HS-27A (cell line): ENCODE data around the gene BBOX1.
A peak's percentile ranks its signal among the peaks of the same experiment; 100 is the strongest.
"Not testable (repeated sequence)": the region's sequence is repeated elsewhere in the genome, so short reads cannot be mapped to it uniquely, and the experiment has no call there.

Source experiments
- DNase-seq: peaks from one replicate; pipeline ENCODE4 v3.0.0-alpha.2; 2012; ENCODE audit warnings: low read depth, missing footprints

Gene BBOX1

DNA sequence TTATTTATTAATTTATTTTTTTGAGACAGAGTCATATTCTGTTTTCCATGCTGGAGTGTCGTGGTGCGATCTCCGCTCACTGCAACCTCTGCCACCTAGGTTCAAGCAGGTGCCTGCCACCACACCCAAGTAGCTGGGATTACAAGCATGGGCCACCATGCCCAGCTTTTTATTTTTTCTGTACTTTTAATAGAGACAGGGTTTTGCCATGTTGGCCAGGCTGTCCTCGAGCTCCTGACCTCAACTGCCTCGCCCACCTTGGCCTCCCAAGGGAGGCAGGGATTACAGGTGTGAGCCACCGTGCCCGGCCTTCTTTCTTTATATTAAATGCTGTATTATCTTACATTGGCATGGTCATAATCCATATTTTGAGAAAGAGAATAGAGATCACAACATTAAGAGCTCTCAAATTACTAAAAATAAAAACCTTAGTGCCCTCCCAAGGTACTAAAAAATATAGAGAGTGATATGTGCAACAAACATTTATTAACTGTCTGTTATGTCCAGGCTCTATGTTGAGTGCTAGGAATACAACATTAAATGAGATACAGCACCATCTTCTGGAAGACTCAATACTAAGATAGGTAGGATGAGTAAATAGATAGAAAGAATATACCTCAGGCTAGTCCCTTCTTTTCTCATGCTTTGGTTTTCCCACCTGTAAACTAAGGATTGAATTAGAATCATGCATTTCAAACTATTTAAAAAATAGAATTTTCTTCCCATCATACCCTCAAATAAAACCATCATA is 84.1 kb downstream of the BBOX1 start:
- no peak for DNase-seq

DNA sequence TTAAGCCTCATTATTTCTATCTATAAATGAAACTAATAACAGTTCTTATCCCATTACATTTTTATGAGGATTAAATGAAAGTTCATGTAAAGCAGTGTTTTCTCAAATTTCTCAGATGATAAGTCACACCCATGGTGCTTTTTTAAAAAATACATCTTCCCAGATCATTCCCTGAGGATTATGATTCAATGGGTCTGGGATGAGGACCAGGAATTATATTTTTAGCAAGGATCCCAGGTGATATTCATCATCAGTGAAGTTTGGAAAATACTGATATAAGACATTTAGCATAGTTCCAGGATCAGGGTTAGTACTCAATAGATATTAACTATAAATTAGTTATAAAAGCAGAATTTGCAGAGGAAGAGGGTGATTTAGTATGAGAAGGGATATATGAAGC is 89.1 kb downstream of the BBOX1 start:
- no peak for DNase-seq

DNA sequence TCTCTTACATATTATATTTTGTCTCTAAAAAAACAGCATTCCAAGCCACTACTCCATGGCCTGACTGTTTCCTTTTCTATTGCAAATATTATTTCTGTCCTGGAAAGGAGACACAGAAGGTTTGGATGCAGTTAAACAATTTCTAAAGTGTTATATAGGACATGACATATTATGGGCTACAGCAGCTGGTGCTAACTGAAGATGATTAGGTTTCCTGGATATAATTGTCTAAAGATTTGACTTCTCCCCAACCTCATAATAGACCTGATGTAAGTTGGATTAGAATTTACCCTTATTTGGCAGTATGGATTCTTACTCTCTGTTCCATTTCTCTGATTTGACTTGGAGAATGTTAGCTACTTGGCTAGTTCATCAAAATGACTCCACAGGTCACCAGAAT is 90.2 kb downstream of the BBOX1 start:
- DNase-seq: no peak

DNA sequence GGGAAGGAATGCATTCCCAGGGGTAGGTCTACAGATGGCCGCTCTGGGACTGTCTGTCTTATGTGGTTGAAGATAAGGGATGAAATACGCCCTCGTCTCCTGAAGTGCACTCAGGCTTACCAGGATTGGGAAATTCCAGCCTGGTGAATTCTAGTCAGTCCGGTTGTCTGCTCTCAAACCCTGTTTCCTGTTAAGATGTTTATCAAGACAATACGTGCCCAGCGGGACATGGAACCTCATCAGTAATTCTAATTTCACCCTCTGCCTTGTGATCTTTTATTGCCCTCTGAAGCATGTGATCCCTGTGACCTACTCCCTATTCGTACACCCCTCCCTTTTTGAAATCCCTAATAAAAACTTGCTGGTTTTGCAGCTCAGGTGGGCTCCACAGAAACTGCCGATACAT is 95.3 kb downstream of the BBOX1 start:
- DNase-seq: not testable (repeated sequence)

DNA sequence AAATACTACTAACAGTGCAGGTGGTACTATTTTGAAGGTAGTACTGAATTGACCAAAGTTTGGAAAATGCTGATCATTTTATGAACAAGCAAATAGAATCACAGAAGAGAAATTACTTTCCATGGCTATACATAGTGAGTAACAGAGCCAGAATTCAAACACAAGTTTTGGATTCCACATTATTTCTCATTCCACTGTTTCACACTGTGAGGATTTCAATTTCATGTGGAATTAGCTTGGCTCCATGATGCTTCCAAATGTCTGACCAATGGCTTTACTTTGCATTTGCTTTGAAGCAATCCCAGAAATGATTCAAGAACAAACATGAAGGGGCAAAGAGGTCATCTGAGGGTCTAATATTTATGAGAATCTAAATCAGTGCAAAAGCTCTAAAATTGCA is 98.1 kb downstream of the BBOX1 start:
- no peak for DNase-seq

DNA sequence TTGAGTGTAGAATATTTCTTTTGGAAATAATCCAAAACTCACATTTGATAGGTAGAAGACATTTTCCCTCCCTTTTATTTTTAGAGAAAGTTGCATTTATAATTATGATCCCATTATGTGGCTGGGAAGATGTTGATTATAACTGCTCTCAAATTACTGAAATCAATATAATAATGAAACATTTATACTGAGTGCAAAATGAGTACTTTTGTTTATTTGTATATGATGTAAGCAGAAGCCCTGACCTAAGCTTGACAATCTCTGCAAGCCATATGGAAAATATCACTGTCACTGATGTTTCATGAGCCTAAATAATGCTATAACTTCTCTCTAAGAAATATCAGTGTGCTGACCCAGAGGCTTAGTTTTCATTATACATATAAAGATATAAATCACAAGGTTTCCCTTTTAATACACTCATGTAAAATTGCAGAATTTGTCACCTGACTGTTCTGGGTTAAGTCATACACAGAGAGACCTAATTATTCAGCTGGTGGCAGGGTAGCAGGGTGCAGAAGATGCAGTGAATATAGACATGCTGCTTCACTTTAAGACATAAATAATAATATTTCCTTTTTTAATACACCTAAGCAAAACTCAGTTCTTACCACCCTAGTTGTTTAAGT is 99.2 kb downstream of the BBOX1 start:
- no peak for DNase-seq

DNA sequence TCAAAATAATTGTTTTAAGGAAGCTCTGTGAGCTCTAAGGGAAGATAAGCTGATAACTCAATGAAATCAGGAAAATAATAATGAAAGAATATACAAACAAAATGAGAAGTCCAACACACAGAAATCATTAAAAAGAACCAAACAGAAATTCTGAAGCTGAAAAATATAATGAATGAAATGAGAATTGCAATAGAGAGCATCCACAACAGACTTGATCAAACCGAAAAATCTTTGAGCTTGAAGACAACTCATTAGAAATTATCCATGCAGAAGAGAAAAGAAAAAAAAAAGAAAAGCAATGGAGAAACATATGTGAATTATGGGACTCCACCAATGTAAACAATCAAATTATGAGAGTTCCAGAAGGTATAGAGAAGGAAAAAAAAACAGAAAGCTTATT is 101.0 kb downstream of the BBOX1 start:
- no peak for DNase-seq

DNA sequence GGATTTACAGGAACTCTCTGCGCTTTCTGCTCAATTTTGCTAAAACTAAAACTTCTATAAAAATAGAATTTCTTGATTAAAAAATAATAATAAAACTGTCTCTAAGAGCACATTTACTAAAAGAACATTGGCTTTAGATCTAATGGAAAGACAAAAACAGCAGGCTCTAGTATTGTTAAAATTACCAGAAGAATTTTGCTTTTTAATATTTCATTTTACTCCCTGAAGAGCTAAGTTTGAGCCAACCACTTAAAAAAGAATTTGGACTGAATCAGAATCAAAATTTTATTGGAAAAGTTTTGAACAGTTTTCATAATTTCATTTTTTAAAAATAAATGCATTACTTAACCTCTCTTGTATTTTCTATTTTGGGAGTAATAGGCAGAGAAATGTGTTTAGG is 107.3 kb downstream of the BBOX1 start:
- no peak for DNase-seq

DNA sequence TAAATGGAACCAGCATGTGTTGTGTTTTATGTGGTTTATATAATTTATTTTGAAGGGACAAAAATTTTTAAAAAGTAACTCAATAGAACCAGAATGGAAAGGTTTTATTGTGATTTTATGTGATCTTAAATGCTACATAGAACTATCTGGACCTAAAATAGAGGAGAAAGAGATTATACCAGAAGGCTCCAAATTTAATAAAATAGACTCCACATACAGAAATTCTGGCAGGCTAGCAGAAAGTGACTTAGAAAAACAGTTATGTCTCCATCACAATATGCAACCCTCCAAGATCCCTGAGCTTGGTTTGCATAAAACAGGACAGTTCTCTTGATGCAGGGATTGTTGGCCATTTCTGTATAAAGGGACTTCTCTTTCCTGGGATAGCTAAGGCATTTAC is 107.9 kb downstream of the BBOX1 start:
- no peak for DNase-seq

DNA sequence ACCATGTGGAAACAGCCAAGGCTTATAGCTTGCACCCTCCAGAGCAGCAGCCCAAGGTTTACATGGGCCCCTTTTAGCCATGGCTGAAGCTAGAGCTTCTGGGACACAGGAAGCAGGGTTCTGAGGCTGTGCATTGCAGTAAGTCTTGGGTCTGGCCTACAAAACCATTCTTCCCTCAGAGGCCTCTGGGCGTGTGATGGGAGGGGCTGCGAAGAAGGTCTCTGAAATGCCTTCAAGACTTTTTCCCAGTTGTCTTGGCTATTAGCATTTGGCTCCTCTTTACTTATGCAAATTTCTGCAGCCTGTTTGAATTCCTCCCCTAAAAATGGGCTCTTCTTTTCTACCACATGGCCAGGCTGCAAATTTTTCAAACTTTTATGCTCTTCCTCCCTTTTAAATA is 109.5 kb downstream of the BBOX1 start:
- no peak for DNase-seq

DNA sequence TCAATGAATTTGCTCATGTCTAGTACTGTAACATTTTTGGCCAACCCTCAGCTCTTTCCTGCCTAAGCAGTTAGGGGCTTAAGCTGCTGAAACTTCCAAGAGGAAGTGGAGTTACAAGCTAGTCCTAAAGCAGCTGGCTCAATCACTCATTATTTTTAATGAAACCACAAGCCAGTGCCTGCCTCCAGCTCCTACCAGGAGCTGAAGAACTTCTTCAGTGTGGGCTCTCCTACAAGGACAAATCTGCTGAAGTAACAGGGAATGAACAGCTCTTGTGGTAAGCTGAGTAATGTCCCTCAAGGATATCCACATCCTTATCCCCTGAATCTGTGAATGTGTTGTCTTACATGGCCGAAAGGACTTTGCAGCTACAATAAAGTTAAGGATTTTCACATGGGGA is 112.5 kb downstream of the BBOX1 start:
- DNase-seq: no peak

DNA sequence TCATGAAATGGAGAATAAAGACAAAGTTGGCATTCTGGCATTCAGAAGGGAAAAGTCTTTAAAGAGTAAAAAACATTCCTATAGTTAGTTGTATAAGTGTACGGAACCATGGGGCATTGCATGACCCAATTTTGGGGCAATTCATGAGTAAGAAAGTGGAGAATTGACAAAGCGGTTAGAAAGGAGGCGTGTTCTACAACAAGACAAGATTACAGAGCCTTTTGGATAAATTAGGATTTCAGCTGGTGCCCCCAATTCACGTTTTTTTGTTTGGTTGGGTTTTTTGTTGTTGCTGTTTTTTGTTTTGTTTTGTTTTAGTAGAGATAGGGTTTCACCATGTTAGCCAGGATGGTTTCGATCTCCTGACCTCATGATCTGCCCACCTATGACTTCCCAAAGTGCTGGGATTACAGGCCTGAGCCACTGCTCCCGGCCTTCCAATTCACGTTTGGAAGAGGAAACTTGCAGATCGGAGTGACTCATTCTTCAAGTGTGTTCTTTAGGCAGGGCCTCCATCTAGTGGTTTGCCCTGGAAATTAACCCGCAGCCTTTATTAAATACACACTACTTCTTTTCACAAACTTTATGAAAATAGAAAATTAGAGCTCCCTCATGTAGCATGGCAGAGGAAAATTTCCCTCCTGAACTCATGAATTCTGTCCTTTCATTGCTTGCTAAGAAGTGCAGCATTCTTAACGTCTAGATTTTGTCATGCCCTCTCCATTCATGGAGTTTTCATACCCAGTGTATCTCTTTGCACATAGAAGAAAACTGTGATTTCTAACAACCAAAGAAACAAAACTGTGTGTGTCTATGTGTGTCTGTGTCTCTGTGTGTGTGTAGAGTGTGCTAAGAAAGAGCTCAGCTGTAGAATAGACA is 118.1 kb downstream of the BBOX1 start:
- DNase-seq: peak; percentile 55

DNA sequence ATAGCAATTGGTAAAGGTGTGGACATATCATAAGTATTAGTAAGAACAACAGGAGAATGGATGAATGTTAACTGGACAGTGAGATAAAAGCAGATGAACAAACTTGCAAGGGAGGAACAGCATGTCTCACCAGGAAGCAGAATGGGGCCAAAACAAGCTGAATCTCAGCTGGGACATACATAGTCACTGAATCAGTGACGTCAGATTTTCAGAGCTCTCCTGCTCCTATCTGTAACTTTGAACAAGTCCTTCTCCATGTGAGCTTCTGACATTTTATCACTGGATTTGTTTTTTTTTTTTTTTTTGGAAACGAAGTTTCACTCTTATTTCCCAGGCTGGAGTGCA is 118.7 kb downstream of the BBOX1 start:
- no peak for DNase-seq

DNA sequence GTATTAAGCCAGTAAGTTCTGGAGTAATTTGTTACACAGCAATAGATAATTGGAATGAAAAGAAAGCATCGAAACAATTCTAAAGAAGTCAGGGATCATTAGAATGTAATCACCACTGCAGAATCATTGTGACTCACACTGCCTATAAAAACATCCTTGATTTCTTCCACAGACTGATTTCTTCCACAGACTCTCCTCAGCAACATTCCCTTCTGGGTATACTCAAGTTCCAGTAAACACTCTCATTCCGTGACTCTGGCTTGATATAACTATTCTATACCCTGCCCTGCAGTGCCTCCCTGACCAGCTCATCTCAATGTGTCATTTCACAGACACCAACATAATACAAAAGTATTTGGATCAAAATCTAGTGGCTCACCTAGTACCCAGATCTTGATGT is 120.5 kb downstream of the BBOX1 start:
- no peak for DNase-seq

DNA sequence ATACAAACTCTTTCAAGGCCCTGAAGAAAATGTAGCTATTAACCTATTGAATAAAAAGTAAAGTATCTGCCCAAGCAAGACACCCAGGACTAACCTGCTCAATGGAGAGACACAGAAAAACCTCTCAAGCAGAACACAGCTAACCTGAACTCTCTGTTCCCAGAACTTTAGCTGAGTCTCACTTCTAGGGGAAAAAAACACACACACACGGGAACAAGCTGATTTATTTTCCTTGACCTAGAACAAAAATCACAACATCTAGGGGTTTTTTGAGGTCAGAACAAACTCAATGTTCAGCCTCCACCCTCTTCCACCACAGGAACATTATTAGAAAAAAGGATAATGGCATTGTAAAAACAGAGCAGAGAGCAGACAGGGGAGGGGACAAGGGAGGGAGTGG is 121.6 kb downstream of the BBOX1 start:
- DNase-seq: no peak

DNA sequence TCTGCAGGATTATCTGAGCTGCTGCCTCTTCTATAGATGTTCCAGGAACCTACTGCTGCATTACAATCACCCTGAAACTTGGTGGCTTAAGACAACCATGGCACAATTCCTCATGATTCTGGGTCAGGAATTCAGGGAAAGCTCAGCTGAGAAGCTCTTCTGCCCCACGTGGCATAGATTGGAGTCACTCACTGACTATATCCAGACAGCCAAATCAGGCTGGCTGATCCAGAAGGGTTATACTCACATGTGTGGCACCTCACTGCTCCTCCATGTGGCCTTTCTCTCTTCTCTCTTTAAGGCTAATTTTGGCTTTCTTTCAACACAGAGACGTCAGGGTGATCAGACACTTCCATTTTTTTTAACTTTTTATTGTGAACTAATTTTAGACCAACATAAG is 125.5 kb downstream of the BBOX1 start:
- DNase-seq: no peak

DNA sequence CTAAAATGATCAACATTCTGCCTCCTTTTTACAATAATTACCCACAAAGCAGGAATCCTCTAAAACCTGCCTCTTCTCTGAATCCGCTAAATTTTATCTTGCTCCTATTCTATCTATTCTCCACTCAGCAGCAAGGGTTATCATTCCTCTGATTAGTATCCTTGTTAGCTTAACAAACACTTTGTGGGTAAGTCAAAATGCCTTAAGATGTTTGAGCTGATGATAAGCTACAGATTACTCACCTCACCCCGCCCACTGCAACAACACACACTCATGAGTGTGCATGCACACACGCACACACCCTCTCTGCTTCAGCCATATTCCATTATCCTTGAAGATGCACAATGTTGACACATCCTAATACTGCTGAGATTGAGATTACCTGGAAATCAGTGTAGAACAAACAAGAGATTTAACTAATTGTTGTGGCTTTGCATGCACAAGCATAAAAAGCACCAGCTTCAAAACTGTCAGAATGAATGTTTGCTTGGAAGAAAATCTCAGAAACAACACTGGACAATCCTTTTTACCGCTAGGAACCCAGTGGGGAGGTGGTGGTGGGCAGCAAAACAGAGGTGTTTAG is 130.9 kb downstream of the BBOX1 start:
- DNase-seq: no peak

DNA sequence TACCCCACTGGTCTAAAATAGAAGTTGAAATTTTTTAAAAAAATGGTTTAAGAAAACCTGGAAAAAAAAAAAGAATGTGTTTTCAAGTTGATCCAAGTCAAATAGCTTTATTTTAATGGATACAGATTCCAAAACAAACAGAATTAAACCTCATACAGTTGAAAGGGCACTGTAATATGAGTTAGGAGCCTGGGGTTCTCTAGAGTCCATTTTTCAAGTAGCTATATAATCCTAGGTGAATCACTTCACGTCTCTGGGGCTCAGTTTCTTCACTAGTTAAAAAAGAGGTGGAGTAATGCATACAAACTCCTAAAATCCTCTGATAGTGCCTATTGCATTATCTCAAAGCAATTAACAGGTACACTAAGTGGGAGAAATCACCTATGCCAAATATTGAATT is 132.9 kb downstream of the BBOX1 start:
- no peak for DNase-seq

DNA sequence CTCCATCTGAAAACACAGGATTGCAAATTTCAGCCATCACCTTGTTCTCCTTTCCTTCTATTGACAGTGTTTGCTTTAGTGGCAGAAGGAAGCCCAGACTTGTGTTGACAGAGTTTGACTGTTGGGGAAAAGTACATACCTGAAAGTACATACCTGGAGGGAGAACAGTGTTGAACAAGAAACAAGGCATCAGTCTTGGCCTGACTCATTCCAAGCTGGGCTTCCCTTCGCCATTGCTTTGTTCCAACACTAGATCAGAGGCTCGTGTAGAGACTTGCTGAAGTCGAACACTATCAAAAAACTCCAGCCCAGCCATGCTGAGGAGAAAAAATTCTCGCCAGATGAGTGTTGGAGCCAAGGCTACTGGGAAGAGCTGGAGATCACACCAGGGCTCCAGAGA is 133.4 kb downstream of the BBOX1 start:
- no peak for DNase-seq

DNA sequence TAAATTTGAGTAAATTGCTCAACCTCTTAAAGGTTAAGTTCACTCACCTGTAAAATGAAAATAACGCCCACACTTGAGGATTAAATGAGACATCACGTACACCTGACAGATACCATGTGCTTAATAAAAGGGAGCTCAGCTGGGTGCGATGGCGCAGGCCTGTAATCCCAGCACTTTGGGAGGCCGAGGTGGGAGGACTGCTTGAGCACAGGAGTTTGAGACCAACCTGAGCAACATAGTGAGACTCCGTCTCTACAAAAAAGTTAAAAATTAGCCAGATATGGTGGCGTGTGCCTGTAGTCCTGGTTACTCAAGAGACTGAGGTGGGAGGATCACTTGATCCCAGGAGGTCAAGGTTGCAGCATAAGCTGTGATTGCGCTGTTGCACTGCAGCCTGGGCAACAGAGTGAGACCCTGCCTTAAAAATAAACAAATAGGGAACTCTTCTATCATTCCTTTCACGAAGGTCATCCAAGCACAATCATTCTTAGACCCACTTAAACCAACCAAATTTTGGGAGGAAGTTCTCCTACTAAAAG is 134.1 kb downstream of the BBOX1 start:
- DNase-seq: no peak

DNA sequence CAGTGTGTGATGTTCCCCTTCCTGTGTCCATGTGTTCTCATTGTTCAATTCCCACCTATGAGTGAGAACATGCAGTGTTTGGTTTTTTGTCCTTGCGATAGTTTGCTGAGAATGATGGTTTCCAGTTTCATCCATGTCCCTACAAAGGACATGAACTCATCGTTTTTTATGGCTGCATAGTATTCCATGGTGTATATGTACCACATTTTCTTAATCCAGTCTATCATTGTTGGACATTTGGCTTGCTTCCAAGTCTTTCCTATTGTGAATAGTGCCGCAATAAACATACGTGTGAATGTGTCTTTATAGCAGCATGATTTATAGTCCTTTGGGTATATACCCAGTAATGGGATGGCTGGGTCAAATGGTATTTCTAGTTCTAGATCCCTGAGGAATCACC is 134.9 kb downstream of the BBOX1 start:
- not testable (repeated sequence) for DNase-seq
